ENCODE measurements around the gene MFRP. TPM values are rescaled to one million over a fixed set of nuclear protein-coding genes. Genes with fewer than 3 reads are reported as not detected.
A peak's percentile ranks its signal among the peaks of the same experiment; 100 is the strongest.

MFRP gene
- total RNA-seq, 1 experiment from 2014 or later = not detected

- ATAC-seq = peak; percentile 12
- Histone ChIP-seq H3K27ac (ENCODE audit: low read length) (peak overlapping the region; percentile 82), H3K9me3 (ENCODE audit: control insufficient read depth, insufficient read depth, low read depth, low read length) (no peaks in the 10 kb centered on the region), H3K27me3 (ENCODE audit: control insufficient read depth, insufficient read depth, low read length) (no peaks in the 10 kb centered on the region), H3K4me1 (ENCODE audit: control insufficient read depth, insufficient read depth, low read length) (peaks cover 53% of the 10 kb centered on the region), H3K36me3 (ENCODE audit: control insufficient read depth, insufficient read depth, low read length) (no peaks in the 10 kb centered on the region), H3K4me3 (ENCODE audit: low read depth in 2 of 2, low read length in 2 of 2) (peak overlapping the region; percentile 39 to 68)
- ChIA-PET CTCF (interaction anchor here (0.6 to 4.6 kb wide), 6 partner anchors 12 to 154 kb away, joined by 3 to 43 read pairs (median 4); no protein-coding TSS in a partner anchor), POLR2A (interaction anchor here (1.7 kb wide), 1 partner anchor 18 kb away, joined by 4 read pairs; no protein-coding TSS in a partner anchor)
- in situ Hi-C loops (cut with HindIII; ENCODE audit: low pct_unique_long_range_greater_than_20kb, low sequenced_read_pairs) (no loop called here), intact Hi-C loops (cut with micrococcal nuclease; ENCODE audit: unreplicated experiment) (loop anchor here (5.0 kb wide), 1 partner anchor 173 kb away; the partner anchor contains the start of gene ABCG4)
- TF ChIP-seq POLR2AphosphoS5 (IDR thresholded peaks at IDR 0.05; ENCODE audit: low read depth, low read length) = no peak
- TF ChIP-seq, protein P1, sequence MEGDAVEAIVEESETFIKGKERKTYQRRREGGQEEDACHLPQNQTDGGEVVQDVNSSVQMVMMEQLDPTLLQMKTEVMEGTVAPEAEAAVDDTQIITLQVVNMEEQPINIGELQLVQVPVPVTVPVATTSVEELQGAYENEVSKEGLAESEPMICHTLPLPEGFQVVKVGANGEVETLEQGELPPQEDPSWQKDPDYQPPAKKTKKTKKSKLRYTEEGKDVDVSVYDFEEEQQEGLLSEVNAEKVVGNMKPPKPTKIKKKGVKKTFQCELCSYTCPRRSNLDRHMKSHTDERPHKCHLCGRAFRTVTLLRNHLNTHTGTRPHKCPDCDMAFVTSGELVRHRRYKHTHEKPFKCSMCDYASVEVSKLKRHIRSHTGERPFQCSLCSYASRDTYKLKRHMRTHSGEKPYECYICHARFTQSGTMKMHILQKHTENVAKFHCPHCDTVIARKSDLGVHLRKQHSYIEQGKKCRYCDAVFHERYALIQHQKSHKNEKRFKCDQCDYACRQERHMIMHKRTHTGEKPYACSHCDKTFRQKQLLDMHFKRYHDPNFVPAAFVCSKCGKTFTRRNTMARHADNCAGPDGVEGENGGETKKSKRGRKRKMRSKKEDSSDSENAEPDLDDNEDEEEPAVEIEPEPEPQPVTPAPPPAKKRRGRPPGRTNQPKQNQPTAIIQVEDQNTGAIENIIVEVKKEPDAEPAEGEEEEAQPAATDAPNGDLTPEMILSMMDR (IDR thresholded peaks at IDR 0.05) = no peak
- TF ChIP-seq, protein P2, sequence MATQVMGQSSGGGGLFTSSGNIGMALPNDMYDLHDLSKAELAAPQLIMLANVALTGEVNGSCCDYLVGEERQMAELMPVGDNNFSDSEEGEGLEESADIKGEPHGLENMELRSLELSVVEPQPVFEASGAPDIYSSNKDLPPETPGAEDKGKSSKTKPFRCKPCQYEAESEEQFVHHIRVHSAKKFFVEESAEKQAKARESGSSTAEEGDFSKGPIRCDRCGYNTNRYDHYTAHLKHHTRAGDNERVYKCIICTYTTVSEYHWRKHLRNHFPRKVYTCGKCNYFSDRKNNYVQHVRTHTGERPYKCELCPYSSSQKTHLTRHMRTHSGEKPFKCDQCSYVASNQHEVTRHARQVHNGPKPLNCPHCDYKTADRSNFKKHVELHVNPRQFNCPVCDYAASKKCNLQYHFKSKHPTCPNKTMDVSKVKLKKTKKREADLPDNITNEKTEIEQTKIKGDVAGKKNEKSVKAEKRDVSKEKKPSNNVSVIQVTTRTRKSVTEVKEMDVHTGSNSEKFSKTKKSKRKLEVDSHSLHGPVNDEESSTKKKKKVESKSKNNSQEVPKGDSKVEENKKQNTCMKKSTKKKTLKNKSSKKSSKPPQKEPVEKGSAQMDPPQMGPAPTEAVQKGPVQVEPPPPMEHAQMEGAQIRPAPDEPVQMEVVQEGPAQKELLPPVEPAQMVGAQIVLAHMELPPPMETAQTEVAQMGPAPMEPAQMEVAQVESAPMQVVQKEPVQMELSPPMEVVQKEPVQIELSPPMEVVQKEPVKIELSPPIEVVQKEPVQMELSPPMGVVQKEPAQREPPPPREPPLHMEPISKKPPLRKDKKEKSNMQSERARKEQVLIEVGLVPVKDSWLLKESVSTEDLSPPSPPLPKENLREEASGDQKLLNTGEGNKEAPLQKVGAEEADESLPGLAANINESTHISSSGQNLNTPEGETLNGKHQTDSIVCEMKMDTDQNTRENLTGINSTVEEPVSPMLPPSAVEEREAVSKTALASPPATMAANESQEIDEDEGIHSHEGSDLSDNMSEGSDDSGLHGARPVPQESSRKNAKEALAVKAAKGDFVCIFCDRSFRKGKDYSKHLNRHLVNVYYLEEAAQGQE (IDR thresholded peaks at IDR 0.05; ENCODE audit: insufficient read depth in 1 of 2, low read depth in 2 of 2, low read length in 1 of 2) = no peak
- TF ChIP-seq TCF7L2 (IDR thresholded peaks at IDR 0.05; ENCODE audit: low read depth, low read length) = no peak
- TF ChIP-seq SIN3A (IDR thresholded peaks at IDR 0.05; ENCODE audit: borderline replicate concordance, insufficient read depth, low read depth, low read length) = no peak
- no TSS peak for BruUV-seq (replicated peaks)
- DNase-seq (ENCODE audit: low read depth, low spot score) = no peak
Measured at GRCh38 chr11:119320240-119320775, 26.2 kb downstream of the MFRP start.

- TF ChIP-seq SIN3A (IDR thresholded peaks at IDR 0.05; ENCODE audit: borderline replicate concordance, insufficient read depth, low read depth, low read length) (no peak), TCF7L2 (IDR thresholded peaks at IDR 0.05; ENCODE audit: low read depth, low read length) (no peak), POLR2AphosphoS5 (IDR thresholded peaks at IDR 0.05; ENCODE audit: low read depth, low read length) (no peak)
- TF ChIP-seq, protein P2 (IDR thresholded peaks at IDR 0.05; ENCODE audit: insufficient read depth in 1 of 2, low read depth in 2 of 2, low read length in 1 of 2) = no peak
- CTCF ChIA-PET = interaction anchor here (0.6 to 1.0 kb wide), 2 partner anchors 9 to 19 kb away, joined by 3 to 12 read pairs; no protein-coding TSS in a partner anchor
- POLR2A ChIA-PET = interaction anchor here (1.7 kb wide), 1 partner anchor 18 kb away, joined by 4 read pairs; no protein-coding TSS in a partner anchor
- DNase-seq (ENCODE audit: low read depth, low spot score) (no peak), ATAC-seq (no peak)
- no TSS peak for BruUV-seq (replicated peaks)
- in situ Hi-C loops (cut with HindIII; ENCODE audit: low pct_unique_long_range_greater_than_20kb, low sequenced_read_pairs) = no loop called here
- Histone ChIP-seq H3K36me3 (ENCODE audit: control insufficient read depth, insufficient read depth, low read length) (no peaks in the 10 kb centered on the region), H3K4me3 (ENCODE audit: low read depth in 2 of 2, low read length in 2 of 2) (no peak overlapping the region), H3K4me1 (ENCODE audit: control insufficient read depth, insufficient read depth, low read length) (peaks cover 55% of the 10 kb centered on the region), H3K27ac (ENCODE audit: low read length) (peak overlapping the region; percentile 78), H3K27me3 (ENCODE audit: control insufficient read depth, insufficient read depth, low read length) (no peaks in the 10 kb centered on the region), H3K9me3 (ENCODE audit: control insufficient read depth, insufficient read depth, low read depth, low read length) (no peaks in the 10 kb centered on the region)
- intact Hi-C loops (cut with micrococcal nuclease; ENCODE audit: unreplicated experiment) = loop anchor here (5.0 kb wide), 1 partner anchor 172 kb away; the partner anchor contains the start of gene ABCG4
Measured at GRCh38 chr11:119319700-119320239, 26.7 kb downstream of the MFRP start.
